Anterior cingulate cortex (tissue), 58 donors: ENCODE measurements around the gene PDPR.
"Not testable (repeated sequence)": the region's sequence is repeated elsewhere in the genome, so short reads cannot be mapped to it uniquely, and the experiment has no call there.

Experiments used
- DNase-seq, 58 donors: peaks; one replicate each; lab custom pipeline; 2025; lab: John Stamatoyannopoulos, UW

Gene PDPR

DNA sequence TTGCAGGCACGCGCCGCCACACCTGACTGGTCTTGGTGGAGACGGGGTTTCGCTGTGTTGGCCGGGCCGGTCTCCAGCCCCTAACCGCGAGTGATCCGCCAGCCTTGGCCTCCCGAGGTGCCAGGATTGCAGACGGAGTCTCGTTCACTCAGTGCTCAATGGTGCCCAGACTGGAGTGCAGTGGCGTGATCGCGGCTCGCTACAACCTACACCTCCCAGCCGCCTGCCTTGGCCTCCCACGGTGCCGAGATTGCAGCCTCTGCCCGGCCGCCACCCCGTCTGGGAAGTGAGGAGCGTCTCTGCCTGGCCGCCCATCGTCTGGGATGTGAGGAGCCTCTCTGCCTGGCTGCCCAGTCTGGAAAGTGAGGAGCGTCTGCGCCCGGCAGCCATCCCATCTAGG, 89.9 kb downstream of the PDPR start:
- not testable (repeated sequence) for DNase-seq

DNA sequence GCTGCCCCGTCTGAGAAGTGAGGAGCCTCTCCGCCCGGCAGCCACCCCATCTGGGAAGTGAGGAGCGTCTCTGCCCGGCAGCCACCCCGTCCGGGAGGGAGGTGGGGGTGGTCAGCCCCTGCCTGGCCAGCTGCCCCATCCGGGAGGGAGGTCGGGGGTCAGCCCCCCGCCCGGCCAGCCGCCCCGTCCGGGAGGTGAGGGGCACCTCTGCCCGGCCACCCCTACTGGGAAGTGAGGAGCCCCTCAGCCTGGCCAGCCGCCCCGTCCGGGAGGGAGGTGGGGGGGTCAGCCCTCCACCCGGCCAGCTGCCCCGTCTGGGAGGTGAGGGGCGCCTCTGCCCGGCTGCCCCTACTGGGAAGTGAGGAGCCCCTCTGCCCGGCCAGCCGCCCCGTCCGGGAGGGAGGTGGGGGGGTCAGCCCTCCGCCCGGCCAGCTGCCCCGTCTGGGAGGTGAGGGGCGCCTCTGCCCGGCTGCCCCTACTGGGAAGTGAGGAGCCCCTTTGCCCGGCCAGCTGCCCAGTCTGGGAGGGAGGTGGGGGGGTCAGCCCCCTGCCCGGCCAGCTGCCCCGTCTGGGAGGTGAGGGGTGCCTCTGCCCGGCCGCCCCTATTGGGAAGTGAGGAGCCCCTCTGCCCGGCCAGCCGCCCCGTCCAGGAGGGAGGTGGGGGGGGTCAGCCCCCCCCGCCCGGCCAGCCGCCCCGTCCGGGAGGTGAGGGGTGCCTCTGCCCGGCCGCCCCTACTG, 90.7 kb downstream of the PDPR start:
- DNase-seq: not testable (repeated sequence)

- DNase-seq: not testable (repeated sequence)
These were observed 92.2 kb downstream of the PDPR start for GRCh38 chr16:70206382-70206781.
